Spleen (tissue), 11 donors: ENCODE measurements around the gene AIM2. TPM values are rescaled to one million over a fixed set of nuclear protein-coding genes. Genes with fewer than 3 reads are reported as not detected.

Source experiments
- DNase-seq: peaks from one replicate; pipeline ENCODE4 v3.0.0-alpha.2; 2020
- H3K27ac ChIP-seq, 8 donors: fragments of 200-600 bp; sonication (generic) in 7 of 8; 1 replicate in 4 of 8; 2 replicates in 4 of 8; pipeline versions ENCODE4 v1.5.0 to v1.8.0; 2016 to 2021; ENCODE audit warnings: inconsistent platforms in 4 of 8, mild to moderate bottlenecking in 4 of 8, moderate library complexity in 1 of 8
- H3K27me3 ChIP-seq, 7 donors: fragments of 200-600 bp; sonication (generic) in 6 of 7; replicated peaks in 1 of 7; 1 replicate in 4 of 7; 2 replicates in 3 of 7; pipeline versions ENCODE4 v1.5.0 to v1.8.0; 2016 to 2021; ENCODE audit warnings: inconsistent platforms in 3 of 7, mild to moderate bottlenecking in 1 of 7
- H3K36me3 ChIP-seq, 6 donors: fragments of 200-600 bp; sonication (generic) in 5 of 6; 1 replicate in 4 of 6; 2 replicates in 2 of 6; pipeline versions ENCODE4 v1.5.0 to v1.8.0; 2016 to 2021; ENCODE audit warnings: inconsistent platforms in 2 of 6
- H3K4me1 ChIP-seq, 6 donors: fragments of 200-600 bp; sonication (generic) in 5 of 6; 1 replicate in 3 of 6; 2 replicates in 3 of 6; pipeline versions ENCODE4 v1.5.0 to v1.8.0; 2016 to 2021; ENCODE audit warnings: inconsistent platforms in 3 of 6
- H3K4me3 ChIP-seq, 8 donors: fragments of 200-600 bp; sonication (generic) in 7 of 8; 1 replicate in 4 of 8; 2 replicates in 4 of 8; pipeline versions ENCODE4 v1.5.0 to v1.8.0; 2016 to 2021; ENCODE audit warnings: inconsistent platforms in 4 of 8, mild to moderate bottlenecking in 4 of 8, moderate library complexity in 2 of 8
- H3K9me3 ChIP-seq, 8 donors: fragments of 200-600 bp; sonication (generic) in 7 of 8; 1 replicate in 4 of 8; 2 replicates in 4 of 8; pipeline versions ENCODE4 v1.5.0 to v1.8.0; 2016 to 2021; ENCODE audit warnings: inconsistent platforms in 4 of 8
- CTCF ChIP-seq, 11 experiments: fragments of 200-600 bp in 7 of 11; fragments of 450-650 bp in 4 of 11; sonication (generic) in 4 of 11; IDR thresholded peaks in 8 of 11; conservative IDR thresholded peaks in 3 of 11; 1 replicate in 7 of 11; 2 replicates in 4 of 11; pipeline versions ENCODE4 v1.4.0 to v1.8.0; 2016 to 2021; ENCODE audit warnings: antibody characterized with exemption in 11 of 11, inconsistent platforms in 4 of 11, mild to moderate bottlenecking in 1 of 11
- POLR2A ChIP-seq, 3 donors: fragments of 450-650 bp; IDR thresholded peaks; one replicate each; pipeline ENCODE4 v1.5.1; 2017; ENCODE audit warnings: antibody characterized with exemption in 3 of 3, mild to moderate bottlenecking in 1 of 3
- POLR2AphosphoS5 ChIP-seq, 3 donors: sonication (generic); formaldehyde crosslinking; IDR thresholded peaks; one replicate each; pipeline ENCODE4 v1.5.1; 2017; ENCODE audit warnings: antibody characterized with exemption in 3 of 3
- WGBS, 5 donors: extraction: QIAGEN DNeasy Blood & Tissue Kit in 3 of 5; methylation state at CpG; one replicate each; pipeline versions ENCODE4 v1.1.5 to v1.1.7; 2013 to 2018; 5-methylcytosine and 5-hydroxymethylcytosine counted together
- intact Hi-C: fragments of 100-400 bp; cut with DNase I; formaldehyde crosslinking; loops from one replicate; pipeline ENCODE4 v1.15.0; 2023; ENCODE audit warnings: low total_unique reads
- polyA plus RNA-seq, 3 donors: library from polyadenylated mRNA; stranded (reverse); fragments of 200-250 nt; gene quantifications; one replicate each; pipeline ENCODE4 v1.2.1, GENCODE V29; 2013
- total RNA-seq, 7 donors: library from RNA; depleted of rRNA in 3 of 7; stranded (reverse); fragments of >200 nt in 3 of 7; fragmentation: NEBNext Ultra II Directional in 4 of 7; extraction: Animal tissue kit (Norgen Biotek cat#: 25700) in 4 of 7; gene quantifications; one replicate each; pipeline versions ENCODE4 v1.1.0 to v1.2.1, GENCODE V29; 2016 to 2021
- donor health status: healthy with polysubstance abuse.
- donor health status: DM: no; HTN: no; CAD: no; lungs with moderate emphysema.
- donor health status: DM: no; HTN: no; CAD: no.
- donor health status: Bipolar disorder and iron deficiency.
- donor health status: healthy.
- donor health status: DM: no; HTN: no; CAD: no.
- donor health status: DM: yes; HTN: yes; CAD: no.

Gene AIM2
- total and polyA plus RNA-seq, 10 donors: 26.2 to 73.9 (median 40.0) TPM

- Histone ChIP-seq H3K27me3 (no peaks in the 10 kb centered on the region), H3K27ac (peak overlapping the region in 6 of 8 donors; percentile 35 to 90 (median 58)), H3K36me3 (no peaks in the 10 kb centered on the region), H3K4me3 (no peak overlapping the region), H3K9me3 (no peaks in the 10 kb centered on the region), H3K4me1 (peaks cover 0 to 66% (median 24%) of the 10 kb centered on the region in 6 donors)
- intact Hi-C loops: no loop called here
- no peak for DNase-seq
- 83 to 95% (median 91%) methylated on average over 4 of the region's 4 CpGs for WGBS, 5 donors
- TF ChIP-seq POLR2A (IDR thresholded peaks at IDR 0.05) (no peak), CTCF (IDR thresholded peaks at IDR 0.05 in 8 of 11, conservative IDR thresholded peaks at IDR 0.05 in 3 of 11) (peak; percentile 50 to 81 (median 72))
Observed at GRCh38 chr1:159089184-159089791, 12.7 kb upstream of the AIM2 start.

- Histone ChIP-seq H3K36me3 (no peaks in the 10 kb centered on the region), H3K4me3 (no peak overlapping the region), H3K4me1 (peaks cover 0 to 69% (median 24%) of the 10 kb centered on the region in 6 donors), H3K9me3 (no peaks in the 10 kb centered on the region), H3K27ac (peak overlapping the region in 7 of 8 donors; percentile 21 to 90 (median 55)), H3K27me3 (no peaks in the 10 kb centered on the region)
- DNase-seq: no peak
- 70 to 82% (median 73%) methylated on average over 6 of the region's 6 CpGs for WGBS, 5 donors
- intact Hi-C loops: no loop called here
- no peak for TF ChIP-seq POLR2A (IDR thresholded peaks at IDR 0.05)
- no peak for TF ChIP-seq POLR2AphosphoS5 (IDR thresholded peaks at IDR 0.05)
- no peak for TF ChIP-seq CTCF (IDR thresholded peaks at IDR 0.05 in 8 of 11, conservative IDR thresholded peaks at IDR 0.05 in 3 of 11)
Observed at GRCh38 chr1:159088546-159089183, 12.1 kb upstream of the AIM2 start.

- Histone ChIP-seq H3K9me3 (no peaks in the 10 kb centered on the region), H3K4me1 (peaks cover 0 to 68% (median 24%) of the 10 kb centered on the region in 6 donors), H3K36me3 (no peaks in the 10 kb centered on the region), H3K27ac (peak overlapping the region in 7 of 8 donors; percentile 21 to 90 (median 55)), H3K4me3 (no peak overlapping the region), H3K27me3 (no peaks in the 10 kb centered on the region)
- 23 to 37% (median 26%) methylated on average over 2 of the region's 2 CpGs for WGBS, 5 donors
- TF ChIP-seq POLR2A (IDR thresholded peaks at IDR 0.05) (no peak), POLR2AphosphoS5 (IDR thresholded peaks at IDR 0.05) (no peak), CTCF (IDR thresholded peaks at IDR 0.05 in 8 of 11, conservative IDR thresholded peaks at IDR 0.05 in 3 of 11) (no peak)
- intact Hi-C loops: no loop called here
- no peak for DNase-seq
Observed at GRCh38 chr1:159088050-159088449, 11.5 kb upstream of the AIM2 start.

- whole genome bisulfite sequencing, 5 donors: 54 to 82% (median 77%) methylated on average over 3 of the region's 3 CpGs
- H3K27ac ChIP-seq: peak overlapping the region in 7 of 8 donors; percentile 52 to 90 (median 76)
- peak overlapping the region in 1 of 8 donors; percentile 26 for H3K4me3 ChIP-seq
- H3K36me3 ChIP-seq: no peaks in the 10 kb centered on the region
- no peaks in the 10 kb centered on the region for H3K9me3 ChIP-seq
- H3K4me1 ChIP-seq: peaks cover 0 to 38% (median 15%) of the 10 kb centered on the region in 6 donors
- no peak for DNase-seq
- intact Hi-C loops: no loop called here
- H3K27me3 ChIP-seq: no peaks in the 10 kb centered on the region
- TF ChIP-seq POLR2A (IDR thresholded peaks at IDR 0.05) (no peak), CTCF (IDR thresholded peaks at IDR 0.05 in 8 of 11, conservative IDR thresholded peaks at IDR 0.05 in 3 of 11) (no peak), POLR2AphosphoS5 (IDR thresholded peaks at IDR 0.05) (peak in 1 of 3 donors; percentile 53)
Observed at GRCh38 chr1:159084867-159085266, 8.3 kb upstream of the AIM2 start.
